Esophagus mucosa (tissue), 1 donor: ENCODE results near the gene PYGB. TPM values are rescaled to one million over a fixed set of nuclear protein-coding genes. Genes with fewer than 3 reads are reported as not detected.

ENCODE experiments used
- ATAC-seq: fragments of 200-7000 bp; cut with Tn5 transposase; one replicate; pipeline ENCODE4 v1.9.1; 2020
- total RNA-seq: library from RNA; stranded (reverse); gene quantifications from one replicate; pipeline ENCODE4 v1.2.4, GENCODE V29; 2023
- donor health status: DM: yes; HTN: yes; CAD: no.

Gene PYGB
- total RNA-seq, 1 donor from 2014 or later = 63.1 TPM

DNA sequence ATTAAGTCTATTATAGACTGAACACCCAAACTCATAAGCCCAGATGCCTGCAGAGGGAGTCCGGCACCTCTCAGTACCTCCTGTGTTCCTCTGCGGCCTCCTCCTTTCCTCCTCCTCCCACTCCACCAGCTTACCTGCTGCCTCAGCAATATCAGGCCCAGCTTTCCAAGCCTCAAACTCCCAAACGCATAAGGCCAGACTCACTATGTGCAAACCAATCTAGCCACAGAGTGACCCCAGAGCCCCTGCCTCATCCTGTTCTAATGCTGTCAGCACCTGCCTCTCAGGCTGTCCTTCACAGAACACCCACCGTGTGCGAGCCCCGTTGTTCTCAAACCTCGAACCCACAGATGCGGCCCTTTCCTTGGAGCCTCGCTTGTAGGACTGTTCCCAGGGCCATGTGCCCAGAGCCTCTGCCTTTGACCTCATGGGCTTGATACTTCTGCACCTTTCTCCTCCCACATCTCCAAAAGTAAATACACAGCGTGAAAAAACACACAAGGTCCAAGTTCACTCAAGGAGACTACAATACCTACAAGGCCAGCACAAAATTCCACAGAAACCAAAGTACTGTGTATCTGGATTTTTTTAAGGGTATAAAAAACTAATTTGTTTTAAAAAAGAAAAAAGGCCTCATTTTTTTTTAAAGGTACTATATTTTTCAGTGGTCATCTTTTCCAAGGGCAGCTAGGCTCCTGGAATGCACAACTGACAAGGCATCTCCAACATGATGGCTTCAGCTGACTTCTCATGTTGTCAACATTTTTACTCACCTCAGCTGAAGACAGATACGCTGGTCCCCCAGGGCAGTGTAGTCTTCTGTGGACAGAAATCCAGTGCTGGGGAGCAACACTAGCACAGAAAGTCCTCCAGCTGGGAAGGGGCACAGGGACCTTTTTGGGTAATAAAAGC, 90.5 kb downstream of the PYGB start:
- ATAC-seq = peak; percentile 51

DNA sequence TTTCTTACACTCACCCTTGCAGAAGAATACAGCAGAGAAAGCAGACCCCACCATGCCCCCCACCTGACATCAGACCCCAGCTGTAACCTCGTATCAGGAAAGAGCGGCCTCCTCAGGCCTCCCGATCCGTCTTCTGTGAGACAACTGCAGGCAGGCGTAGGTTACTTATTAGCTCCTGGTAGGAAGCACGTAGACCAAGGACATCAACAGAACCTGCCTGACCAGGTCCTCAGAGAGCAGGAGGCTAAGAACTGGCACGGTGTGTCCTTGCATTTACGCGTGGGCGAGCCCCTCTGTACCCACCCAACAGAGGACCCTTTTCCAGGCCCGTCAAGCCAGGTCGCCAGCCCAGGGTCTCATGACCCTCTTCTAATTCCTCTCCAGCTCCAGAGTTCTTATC, 91.7 kb downstream of the PYGB start:
- ATAC-seq = no peak

GRCh38 chr20:25340380-25340779, 92.5 kb downstream of the PYGB start:
- ATAC-seq = no peak

GRCh38 chr20:25341716-25342680, 94.1 kb downstream of the PYGB start:
- ATAC-seq = peak; percentile 83

- ATAC-seq = no peak
These were observed 96.7 kb downstream of the PYGB start for GRCh38 chr20:25344634-25345033.

DNA sequence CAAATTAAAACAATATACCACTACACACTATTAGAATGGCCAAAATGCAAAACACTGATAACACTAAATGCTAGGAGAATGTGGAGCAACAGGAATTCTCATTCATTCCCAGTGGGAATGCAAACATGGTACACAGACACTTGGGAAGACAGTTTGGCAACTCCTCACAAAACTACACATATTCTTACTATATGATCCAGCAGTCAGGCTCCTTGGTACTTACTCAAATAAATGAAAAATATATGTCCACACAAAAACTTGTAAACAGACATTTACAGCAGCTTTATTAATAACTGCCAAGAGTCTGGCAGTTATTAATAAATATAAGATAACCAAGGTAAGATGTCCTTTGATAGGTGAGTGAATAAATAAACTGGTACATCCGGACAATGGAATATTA, 97.8 kb downstream of the PYGB start:
- no peak for ATAC-seq

- ATAC-seq = no peak
These were observed 98.5 kb downstream of the PYGB start for GRCh38 chr20:25346349-25346748.

Other genes starting within 250 kb of the PYGB start
- 6.7 TPM for gene ACSS1, start 189.9 kb upstream of the PYGB start, total RNA-seq
- not detected for gene VSX1, start 165.9 kb upstream of the PYGB start, total RNA-seq
- 27.3 TPM for gene ENTPD6, start 52.4 kb upstream of the PYGB start, total RNA-seq
- gene ABHD12, start 142.8 kb downstream of the PYGB start, total RNA-seq = 29.4 TPM
- 8.6 TPM for gene GINS1, start 159.6 kb downstream of the PYGB start, total RNA-seq